Urinary bladder (tissue), 4 donors: ENCODE data around the gene PRR5. TPM values are rescaled to one million over a fixed set of nuclear protein-coding genes. Genes with fewer than 3 reads are reported as not detected.
"Not testable (repeated sequence)": the region's sequence is repeated elsewhere in the genome, so short reads cannot be mapped to it uniquely, and the experiment has no call there.

Experiments
- DNase-seq: peaks from one replicate; pipeline ENCODE4 v3.0.0-alpha.2; 2015; ENCODE audit errors: extremely low spot score
- H3K27ac ChIP-seq: one replicate; pipeline ENCODE4 v1.5.1; 2013; ENCODE audit warnings: low read depth, mild to moderate bottlenecking, moderate library complexity
- H3K36me3 ChIP-seq: one replicate; pipeline ENCODE4 v1.6.1; 2013; ENCODE audit warnings: mild to moderate bottlenecking, moderate library complexity; ENCODE audit not compliant: insufficient read depth
- H3K4me1 ChIP-seq: one replicate; pipeline ENCODE4 v1.6.1; 2013; ENCODE audit warnings: mild to moderate bottlenecking, moderate library complexity; ENCODE audit not compliant: insufficient read depth
- H3K4me3 ChIP-seq: one replicate; pipeline ENCODE4 v1.5.1; 2013; ENCODE audit warnings: low read depth, low read length
- WGBS: extraction: QIAGEN DNeasy Blood & Tissue Kit; methylation state at CpG from one replicate; pipeline ENCODE4 v1.1.7; 2013; 5-methylcytosine and 5-hydroxymethylcytosine counted together
- polyA plus RNA-seq: library from polyadenylated mRNA; stranded (reverse); fragments of 200-250 nt; gene quantifications from one replicate; pipeline ENCODE4 v1.2.3, GENCODE V29; 2013
- total RNA-seq: library from RNA; depleted of rRNA; stranded (reverse); fragments of >200 nt; gene quantifications from one replicate; pipeline ENCODE4 v1.2.3, GENCODE V29; 2014
- donor health status: healthy with polysubstance abuse.
- donor health status: healthy.

Gene PRR5, protein sequence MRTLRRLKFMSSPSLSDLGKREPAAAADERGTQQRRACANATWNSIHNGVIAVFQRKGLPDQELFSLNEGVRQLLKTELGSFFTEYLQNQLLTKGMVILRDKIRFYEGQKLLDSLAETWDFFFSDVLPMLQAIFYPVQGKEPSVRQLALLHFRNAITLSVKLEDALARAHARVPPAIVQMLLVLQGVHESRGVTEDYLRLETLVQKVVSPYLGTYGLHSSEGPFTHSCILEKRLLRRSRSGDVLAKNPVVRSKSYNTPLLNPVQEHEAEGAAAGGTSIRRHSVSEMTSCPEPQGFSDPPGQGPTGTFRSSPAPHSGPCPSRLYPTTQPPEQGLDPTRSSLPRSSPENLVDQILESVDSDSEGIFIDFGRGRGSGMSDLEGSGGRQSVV
- total RNA-seq, result 13.9 TPM
- 28.1 TPM for polyA plus RNA-seq

DNA sequence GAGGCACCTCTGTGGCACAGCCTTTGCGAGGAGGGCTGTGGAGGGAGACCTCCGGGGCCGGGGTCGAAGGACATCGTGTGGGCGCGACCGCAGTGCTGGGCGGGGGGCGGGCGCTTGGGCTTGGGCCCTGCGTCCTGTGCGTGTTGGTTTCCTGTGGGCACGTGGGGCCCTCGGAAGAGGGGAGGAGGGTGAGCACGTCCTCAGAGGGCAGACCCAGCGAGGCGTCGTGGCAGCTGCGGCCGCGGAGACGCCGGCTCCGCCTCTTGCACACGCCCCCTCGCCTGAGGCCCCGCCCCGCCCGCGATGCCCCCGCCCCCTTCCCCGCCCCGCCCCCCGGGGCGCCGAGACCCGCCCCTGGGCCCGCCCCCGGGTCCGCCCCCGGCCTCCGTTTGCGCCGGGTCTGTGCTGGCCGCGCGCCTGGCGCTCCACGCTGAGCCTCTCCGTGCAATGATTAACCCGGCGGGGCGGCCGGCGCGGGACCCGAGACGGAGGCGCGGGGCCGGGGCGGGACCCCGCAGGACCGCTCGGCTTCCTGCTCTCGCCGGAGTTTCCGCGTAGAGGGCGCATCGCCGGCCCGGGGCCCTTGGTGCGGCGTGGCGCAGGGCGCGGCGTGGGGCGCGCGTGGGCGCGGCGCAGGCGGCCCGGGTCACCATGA, at the start of gene PRR5:
PRR5 (plus strand) TSS at position 381 of the 655 bp plus-strand sequence; CDS start at position 652, 271 bp downstream.
- Histone ChIP-seq H3K27ac (peak within 1 kb of the TSS; percentile 49), H3K4me1 (no peaks in the 10 kb centered on the region), H3K36me3 (no peaks in the 10 kb centered on the region), H3K4me3 (peak within 1 kb of the TSS; percentile 68)
- 2% methylated on average over 75 of the region's 88 CpGs for WGBS
- DNase-seq, result no peak

DNA sequence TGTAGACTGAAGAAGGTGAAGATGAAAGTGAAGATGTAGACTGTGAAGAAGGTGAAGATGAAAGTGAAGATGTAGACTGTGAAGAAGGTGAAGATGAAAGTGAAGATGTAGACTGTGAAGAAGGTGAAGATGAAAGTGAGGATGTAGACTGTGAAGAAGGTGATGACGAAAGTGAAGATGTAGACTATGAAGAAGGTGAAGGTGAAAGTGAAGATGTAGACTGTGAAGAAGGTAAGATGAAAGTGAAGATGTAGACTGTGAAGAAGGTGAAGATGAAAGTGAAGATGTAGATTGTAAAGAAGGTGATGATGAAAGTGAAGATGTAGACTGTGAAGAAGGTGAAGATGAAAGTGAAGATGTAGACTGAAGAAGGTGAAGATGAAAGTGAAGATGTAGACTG, 49.1 kb upstream of the PRR5 start:
- H3K4me1 ChIP-seq, H3K4me3 ChIP-seq, H3K27ac ChIP-seq, H3K36me3 ChIP-seq, DNase-seq: not testable (repeated sequence)
- WGBS, result 88% methylated on average over 1 of the region's 1 CpG

DNA sequence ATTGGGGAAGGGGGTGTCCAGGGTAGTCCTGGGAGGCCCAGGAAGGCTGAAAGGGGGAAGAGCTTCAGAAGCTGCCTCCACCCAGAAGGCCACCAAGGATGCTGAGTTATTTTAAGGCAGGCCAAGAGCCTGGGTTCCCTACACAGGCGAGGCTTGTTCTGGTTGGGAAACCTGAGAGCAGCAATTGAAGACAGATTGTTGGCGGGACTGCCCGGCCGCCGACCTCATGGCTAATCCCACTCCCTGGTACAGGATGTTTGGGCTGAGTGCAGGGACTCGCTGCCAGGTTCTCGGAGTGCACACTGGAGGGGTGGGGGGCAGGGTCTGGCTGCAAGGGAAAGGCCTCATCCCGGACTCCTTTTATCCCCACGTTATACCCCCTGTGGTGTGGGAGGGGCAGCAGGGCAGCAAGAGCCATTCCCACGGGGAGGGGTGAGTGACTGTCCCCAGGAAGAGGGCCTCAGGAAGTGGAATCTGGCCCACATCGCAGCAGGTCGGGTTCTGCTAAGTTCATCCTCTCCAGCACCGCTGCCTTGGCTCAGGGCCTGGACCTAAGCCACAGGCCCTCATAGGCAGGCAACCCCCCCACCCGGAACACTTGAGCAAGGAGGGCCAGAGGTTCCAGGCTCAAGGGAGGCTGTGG, 43.6 kb upstream of the PRR5 start:
- Histone ChIP-seq H3K4me1 (no peaks in the 10 kb centered on the region), H3K4me3 (no peak overlapping the region), H3K27ac (peak overlapping the region; percentile 40), H3K36me3 (no peaks in the 10 kb centered on the region)
- WGBS, result 8% methylated on average over 14 of the region's 14 CpGs
- DNase-seq, result no peak

DNA sequence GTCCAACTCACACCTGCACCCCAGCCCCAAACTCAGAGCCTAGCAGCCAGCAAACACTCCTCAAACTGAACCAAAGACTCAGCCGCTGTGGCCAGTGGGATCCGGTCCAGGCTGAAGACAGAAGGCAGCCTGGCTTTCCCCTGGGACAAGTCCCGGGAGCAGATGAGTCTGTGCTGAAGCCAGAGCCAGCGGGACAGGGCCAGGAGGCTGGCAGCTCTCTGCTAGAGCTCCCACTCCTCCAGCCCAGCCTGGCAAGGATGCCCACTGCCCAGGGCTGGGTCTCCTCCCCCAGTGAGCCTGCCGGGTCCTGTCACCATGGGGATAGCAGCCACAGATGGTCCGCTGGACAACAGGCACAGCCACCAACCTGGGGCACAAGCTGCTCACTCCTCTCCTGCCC, 42.9 kb upstream of the PRR5 start:
- 30% methylated on average over 6 of the region's 6 CpGs for WGBS
- H3K36me3 ChIP-seq, result no peaks in the 10 kb centered on the region
- no peaks in the 10 kb centered on the region for H3K4me1 ChIP-seq
- H3K27ac ChIP-seq, result peak overlapping the region; percentile 40
- no peak overlapping the region for H3K4me3 ChIP-seq
- DNase-seq, result no peak

DNA sequence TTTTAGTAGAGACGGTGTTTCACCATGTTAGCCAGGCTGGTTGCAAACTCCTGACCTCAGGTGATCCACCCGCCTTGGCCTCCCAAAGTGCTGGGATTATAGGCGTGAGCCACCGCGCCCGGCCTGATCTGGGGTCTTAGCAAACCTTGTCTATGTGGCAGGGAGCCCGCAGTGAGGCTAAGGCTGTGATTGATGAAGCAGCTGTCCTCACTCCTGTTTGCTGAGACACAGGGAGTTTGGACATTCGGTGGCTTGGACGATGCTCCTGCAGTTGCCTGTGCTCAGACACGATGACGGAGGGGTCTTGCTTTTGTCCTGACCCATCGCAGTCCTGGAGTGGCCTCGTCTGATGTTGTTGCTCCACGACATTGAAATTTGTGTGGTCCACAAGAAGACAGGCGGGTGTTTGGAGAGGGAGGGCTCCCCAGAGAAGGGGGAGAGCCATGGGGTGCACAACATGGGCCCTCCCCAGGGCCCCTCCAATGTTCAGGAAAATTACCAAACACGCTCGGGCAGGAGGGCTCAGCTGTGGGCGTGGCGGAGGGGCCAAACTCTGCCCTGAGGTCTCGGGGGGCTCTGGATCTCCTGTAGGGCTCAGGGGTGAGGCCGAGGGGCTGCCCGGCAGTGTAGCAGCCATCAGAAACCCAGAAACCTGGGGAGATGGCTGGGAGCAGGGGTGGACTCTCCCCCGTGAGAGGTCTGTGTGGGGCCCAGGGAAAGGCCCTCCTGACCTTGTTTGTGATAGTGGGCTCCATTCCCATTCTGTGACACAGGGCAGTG, 41.8 kb upstream of the PRR5 start:
- no peak overlapping the region for H3K27ac ChIP-seq
- DNase-seq, result no peak
- no peak overlapping the region for H3K4me3 ChIP-seq
- H3K4me1 ChIP-seq, result no peaks in the 10 kb centered on the region
- H3K36me3 ChIP-seq, result no peaks in the 10 kb centered on the region
- 90% methylated on average over 23 of the region's 23 CpGs for WGBS

DNA sequence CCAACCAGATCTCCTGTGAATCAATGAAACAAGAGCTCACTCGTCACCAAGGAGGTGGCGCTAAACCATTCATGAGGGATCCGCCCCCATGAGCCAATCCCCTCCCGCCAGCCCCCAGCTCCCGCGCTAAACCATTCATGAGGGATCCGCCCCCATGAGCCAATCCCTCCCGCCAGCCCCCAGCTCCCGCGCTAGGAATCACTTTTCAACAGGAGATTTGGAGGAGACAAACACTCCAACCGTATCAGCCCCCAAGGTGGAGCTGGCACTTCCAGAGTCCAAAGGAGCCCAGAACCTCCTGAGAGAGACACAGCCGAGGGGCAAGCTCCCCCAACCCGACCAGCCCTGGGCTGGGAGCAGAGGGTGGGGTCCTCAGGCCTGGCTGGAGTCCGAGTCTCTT, 40.9 kb upstream of the PRR5 start:
- no peak for DNase-seq
- H3K4me3 ChIP-seq, result no peak overlapping the region
- no peaks in the 10 kb centered on the region for H3K36me3 ChIP-seq
- 34% methylated on average over 14 of the region's 14 CpGs for WGBS
- H3K27ac ChIP-seq, result no peak overlapping the region
- no peaks in the 10 kb centered on the region for H3K4me1 ChIP-seq

DNA sequence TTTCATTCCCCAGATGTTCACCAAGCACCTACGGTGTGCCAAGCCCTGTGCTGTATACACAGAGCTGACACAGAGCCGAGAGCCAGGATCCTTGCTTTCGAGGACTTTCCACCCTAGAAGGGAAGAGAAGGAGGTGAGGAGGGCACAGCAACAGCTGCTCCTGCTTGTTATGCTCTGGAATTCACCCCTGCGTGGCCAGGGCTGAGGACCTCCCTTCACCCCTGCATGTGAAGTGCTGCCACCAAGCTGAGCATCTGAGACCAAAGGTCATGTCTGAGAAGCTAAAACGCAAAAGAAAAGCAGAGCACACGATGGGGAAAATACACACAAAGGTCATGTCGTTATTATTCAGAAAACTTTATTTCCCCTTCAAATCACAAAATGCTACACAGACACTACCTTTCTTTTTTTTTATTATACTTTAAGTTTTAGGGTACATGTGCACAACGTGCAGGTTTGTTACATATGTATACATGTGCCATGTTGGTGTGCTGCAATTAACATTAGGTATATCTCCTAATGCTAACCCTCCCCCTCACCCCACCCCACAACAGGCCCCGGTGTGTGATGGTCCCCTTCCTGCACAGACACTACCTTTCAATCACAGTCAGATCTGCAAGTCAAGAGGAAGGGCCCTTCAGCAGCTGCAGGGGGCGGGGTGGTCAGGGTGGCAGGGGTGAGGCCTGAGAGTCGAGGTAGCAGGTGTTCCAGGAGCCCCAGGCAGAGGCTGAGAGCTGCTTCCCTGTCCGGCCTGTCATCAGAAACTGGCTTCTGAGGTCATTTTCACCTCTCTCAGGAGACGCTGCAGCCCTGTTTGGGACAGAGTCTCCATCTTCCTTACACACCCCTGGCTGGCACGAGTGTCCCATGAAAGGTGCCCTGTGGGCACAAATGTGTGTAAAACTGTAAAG, 40.1 kb upstream of the PRR5 start:
- Histone ChIP-seq H3K4me1 (no peaks in the 10 kb centered on the region), H3K27ac (no peak overlapping the region), H3K4me3 (no peak overlapping the region), H3K36me3 (no peaks in the 10 kb centered on the region)
- WGBS, result 83% methylated on average over 14 of the region's 14 CpGs
- no peak for DNase-seq

DNA sequence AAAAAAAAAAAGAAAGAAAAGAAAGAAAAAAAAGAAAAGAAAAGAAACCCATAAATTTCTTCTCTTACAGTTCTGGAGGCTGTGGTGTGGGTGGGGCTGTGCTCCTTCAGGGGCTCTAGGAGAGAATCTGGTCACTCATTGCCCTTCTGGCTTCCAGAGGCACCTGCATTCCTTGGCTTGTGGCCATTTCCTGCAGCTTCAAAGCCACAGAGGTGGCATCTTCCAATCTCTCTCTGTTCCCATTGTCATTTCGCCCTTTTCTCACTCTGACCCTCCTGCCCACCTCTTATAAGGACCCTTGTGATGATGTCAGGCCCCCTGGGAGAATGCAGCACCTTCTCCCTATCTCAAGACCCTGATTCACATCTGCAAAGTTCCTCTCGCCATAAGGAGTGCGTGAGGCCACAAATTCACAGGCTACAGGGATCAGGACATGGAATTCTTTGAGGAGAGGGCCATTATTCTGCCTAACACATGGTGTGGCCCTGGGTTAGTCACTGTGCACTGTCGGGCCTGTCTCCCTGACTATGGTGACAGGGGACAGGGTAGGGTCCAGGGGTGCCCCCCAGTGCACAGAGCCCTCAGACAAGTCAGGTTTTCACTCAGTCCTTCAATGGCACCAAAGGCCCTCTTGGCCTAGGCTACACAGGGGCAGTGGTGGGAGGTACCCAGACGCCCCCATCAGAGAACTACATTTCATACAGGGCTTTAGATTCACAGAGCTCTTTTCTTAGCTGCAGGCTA, 38.6 kb upstream of the PRR5 start:
- Histone ChIP-seq H3K4me3 (no peak overlapping the region), H3K27ac (no peak overlapping the region), H3K4me1 (no peaks in the 10 kb centered on the region), H3K36me3 (no peaks in the 10 kb centered on the region)
- WGBS, result 89% methylated on average over 5 of the region's 5 CpGs
- no peak for DNase-seq

DNA sequence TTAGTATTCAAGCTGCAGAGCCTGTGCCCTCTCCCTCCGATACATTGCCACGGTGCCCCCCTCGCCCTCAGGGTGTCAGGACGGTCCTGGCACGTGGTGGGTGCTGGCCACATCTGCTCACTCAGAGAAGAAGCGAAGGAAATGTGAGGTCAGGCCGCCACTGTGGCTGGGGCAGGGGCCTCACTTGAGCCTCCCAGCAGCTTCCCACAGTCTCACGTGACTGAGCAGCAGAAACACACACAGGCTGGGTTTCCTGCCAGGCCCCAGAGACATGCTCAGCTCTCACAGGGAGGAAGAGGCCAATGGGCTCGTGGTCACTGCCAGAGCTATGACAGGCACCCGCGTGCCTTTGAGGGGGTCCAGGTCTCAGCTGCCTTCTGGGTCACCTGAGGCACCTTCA, 37.9 kb upstream of the PRR5 start:
- Histone ChIP-seq H3K4me3 (no peak overlapping the region), H3K4me1 (no peaks in the 10 kb centered on the region), H3K36me3 (no peaks in the 10 kb centered on the region), H3K27ac (no peak overlapping the region)
- DNase-seq, result no peak
- 34% methylated on average over 11 of the region's 11 CpGs for WGBS

DNA sequence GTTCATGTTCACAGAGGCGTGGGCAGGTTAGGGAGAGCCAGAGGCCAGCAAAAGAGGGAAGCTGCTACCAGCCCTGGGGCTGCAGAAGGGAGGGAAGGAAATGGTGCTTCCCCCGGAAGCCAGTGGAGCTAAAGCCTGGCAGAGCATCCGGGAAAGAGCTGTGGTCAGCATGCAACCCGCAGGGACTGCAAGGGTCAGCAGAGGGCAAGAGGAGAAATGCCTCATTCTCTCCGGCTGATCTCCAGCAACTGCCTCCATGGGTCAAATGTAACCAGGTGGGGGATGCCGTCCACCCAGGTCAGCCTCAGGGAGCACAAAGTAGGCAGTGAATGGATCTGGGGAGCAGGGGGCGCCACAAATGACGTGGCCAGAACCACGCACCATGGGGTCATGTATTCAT, 36.9 kb upstream of the PRR5 start:
- H3K4me3 ChIP-seq, result no peak overlapping the region
- WGBS, result 69% methylated on average over 9 of the region's 9 CpGs
- H3K36me3 ChIP-seq, result no peaks in the 10 kb centered on the region
- H3K4me1 ChIP-seq, result no peaks in the 10 kb centered on the region
- no peak overlapping the region for H3K27ac ChIP-seq
- no peak for DNase-seq

DNA sequence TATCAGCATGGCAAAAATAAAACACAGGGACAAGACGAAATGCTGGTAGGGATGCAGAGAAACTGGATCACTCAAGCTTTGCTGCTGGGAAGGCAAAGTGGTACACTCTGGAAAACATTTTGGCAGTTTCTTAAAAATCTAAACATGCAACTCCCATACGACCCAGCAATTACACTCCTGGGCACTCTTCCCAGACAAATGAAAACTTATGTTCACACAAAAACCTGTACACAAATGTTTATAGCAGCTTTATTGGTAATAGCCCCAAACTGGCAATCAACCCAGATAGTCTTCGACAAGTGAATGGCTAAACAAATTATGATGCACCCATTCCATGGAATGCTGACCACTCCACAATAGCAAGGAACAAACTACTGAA, 35.8 kb upstream of the PRR5 start:
- 45% methylated on average over 3 of the region's 3 CpGs for WGBS

DNA sequence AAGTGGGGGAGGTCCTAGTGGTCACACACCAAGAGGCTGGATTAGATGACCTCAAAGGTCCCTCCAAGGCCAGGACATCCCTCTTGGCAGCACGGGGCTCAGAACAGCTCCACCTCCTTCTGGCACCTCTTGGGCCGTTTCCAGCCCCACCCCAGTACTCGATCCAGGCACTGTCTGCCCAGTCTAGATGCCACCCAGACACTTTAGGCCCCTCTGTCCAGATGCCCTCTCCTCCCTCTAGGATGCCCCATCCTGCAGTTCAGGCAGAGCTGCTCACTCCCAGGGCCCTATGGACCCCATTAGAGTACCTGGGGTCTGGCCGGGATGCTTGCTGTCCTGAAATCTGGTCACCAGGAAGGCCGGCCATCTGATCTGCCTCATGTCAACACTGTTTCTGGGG, 34.7 kb upstream of the PRR5 start:
- DNase-seq, result no peak
- no peaks in the 10 kb centered on the region for H3K36me3 ChIP-seq
- no peak overlapping the region for H3K27ac ChIP-seq
- WGBS, result 64% methylated on average over 5 of the region's 5 CpGs
- H3K4me1 ChIP-seq, result no peaks in the 10 kb centered on the region
- H3K4me3 ChIP-seq, result no peak overlapping the region

More for the DNA sequence above, 35.8 kb upstream of the PRR5 start:
- no peak overlapping the region for H3K4me3 ChIP-seq
- no peaks in the 10 kb centered on the region for H3K4me1 ChIP-seq
- DNase-seq, result no peak
- H3K36me3 ChIP-seq, result no peaks in the 10 kb centered on the region
- no peak overlapping the region for H3K27ac ChIP-seq
